Spleen (tissue), 11 donors: ENCODE data around the gene ZNF182. TPM values are rescaled to one million over a fixed set of nuclear protein-coding genes. Genes with fewer than 3 reads are reported as not detected.
"Not testable (repeated sequence)": the region's sequence is repeated elsewhere in the genome, so short reads cannot be mapped to it uniquely, and the experiment has no call there.

Experiments
- DNase-seq: peaks from one replicate; pipeline ENCODE4 v3.0.0-alpha.2; 2020
- H3K27ac ChIP-seq, 8 donors: fragments of 200-600 bp; sonication (generic) in 7 of 8; 1 replicate in 4 of 8; 2 replicates in 4 of 8; pipeline versions ENCODE4 v1.5.0 to v1.8.0; 2016 to 2021; ENCODE audit warnings: inconsistent platforms in 4 of 8, mild to moderate bottlenecking in 4 of 8, moderate library complexity in 1 of 8
- H3K27me3 ChIP-seq, 7 donors: fragments of 200-600 bp; sonication (generic) in 6 of 7; replicated peaks in 1 of 7; 1 replicate in 4 of 7; 2 replicates in 3 of 7; pipeline versions ENCODE4 v1.5.0 to v1.8.0; 2016 to 2021; ENCODE audit warnings: inconsistent platforms in 3 of 7, mild to moderate bottlenecking in 1 of 7
- H3K36me3 ChIP-seq, 6 donors: fragments of 200-600 bp; sonication (generic) in 5 of 6; 1 replicate in 4 of 6; 2 replicates in 2 of 6; pipeline versions ENCODE4 v1.5.0 to v1.8.0; 2016 to 2021; ENCODE audit warnings: inconsistent platforms in 2 of 6
- H3K4me1 ChIP-seq, 6 donors: fragments of 200-600 bp; sonication (generic) in 5 of 6; 1 replicate in 3 of 6; 2 replicates in 3 of 6; pipeline versions ENCODE4 v1.5.0 to v1.8.0; 2016 to 2021; ENCODE audit warnings: inconsistent platforms in 3 of 6
- H3K4me3 ChIP-seq, 8 donors: fragments of 200-600 bp; sonication (generic) in 7 of 8; 1 replicate in 4 of 8; 2 replicates in 4 of 8; pipeline versions ENCODE4 v1.5.0 to v1.8.0; 2016 to 2021; ENCODE audit warnings: inconsistent platforms in 4 of 8, mild to moderate bottlenecking in 4 of 8, moderate library complexity in 2 of 8
- H3K9me3 ChIP-seq, 8 donors: fragments of 200-600 bp; sonication (generic) in 7 of 8; 1 replicate in 4 of 8; 2 replicates in 4 of 8; pipeline versions ENCODE4 v1.5.0 to v1.8.0; 2016 to 2021; ENCODE audit warnings: inconsistent platforms in 4 of 8
- POLR2A ChIP-seq, 3 donors: fragments of 450-650 bp; IDR thresholded peaks; one replicate each; pipeline ENCODE4 v1.5.1; 2017; ENCODE audit warnings: antibody characterized with exemption in 3 of 3, mild to moderate bottlenecking in 1 of 3
- POLR2AphosphoS5 ChIP-seq, 3 donors: sonication (generic); formaldehyde crosslinking; IDR thresholded peaks; one replicate each; pipeline ENCODE4 v1.5.1; 2017; ENCODE audit warnings: antibody characterized with exemption in 3 of 3
- WGBS, 5 donors: extraction: QIAGEN DNeasy Blood & Tissue Kit in 3 of 5; methylation state at CpG; one replicate each; pipeline versions ENCODE4 v1.1.5 to v1.1.7; 2013 to 2018; 5-methylcytosine and 5-hydroxymethylcytosine counted together
- intact Hi-C: fragments of 100-400 bp; cut with DNase I; formaldehyde crosslinking; loops from one replicate; pipeline ENCODE4 v1.15.0; 2023; ENCODE audit warnings: low total_unique reads
- polyA plus RNA-seq, 3 donors: library from polyadenylated mRNA; stranded (reverse); fragments of 200-250 nt; gene quantifications; one replicate each; pipeline ENCODE4 v1.2.1, GENCODE V29; 2013
- total RNA-seq, 7 donors: library from RNA; depleted of rRNA in 3 of 7; stranded (reverse); fragments of >200 nt in 3 of 7; fragmentation: NEBNext Ultra II Directional in 4 of 7; extraction: Animal tissue kit (Norgen Biotek cat#: 25700) in 4 of 7; gene quantifications; one replicate each; pipeline versions ENCODE4 v1.1.0 to v1.2.1, GENCODE V29; 2016 to 2021
- TF ChIP-seq, protein P1 (sequence below), 11 experiments: fragments of 200-600 bp in 7 of 11; fragments of 450-650 bp in 4 of 11; sonication (generic) in 4 of 11; IDR thresholded peaks in 8 of 11; conservative IDR thresholded peaks in 3 of 11; 1 replicate in 7 of 11; 2 replicates in 4 of 11; pipeline versions ENCODE4 v1.4.0 to v1.8.0; 2016 to 2021; ENCODE audit warnings: antibody characterized with exemption in 11 of 11, inconsistent platforms in 4 of 11, mild to moderate bottlenecking in 1 of 11
- donor health status: healthy with polysubstance abuse.
- donor health status: DM: no; HTN: no; CAD: no; lungs with moderate emphysema.
- donor health status: DM: no; HTN: no; CAD: no.
- donor health status: Bipolar disorder and iron deficiency.
- donor health status: healthy.
- donor health status: DM: no; HTN: no; CAD: no.
- donor health status: DM: yes; HTN: yes; CAD: no.

The ZNF182 gene
- total and polyA plus RNA-seq, 10 donors = 4.8 to 13.7 (median 7.6) TPM

DNA sequence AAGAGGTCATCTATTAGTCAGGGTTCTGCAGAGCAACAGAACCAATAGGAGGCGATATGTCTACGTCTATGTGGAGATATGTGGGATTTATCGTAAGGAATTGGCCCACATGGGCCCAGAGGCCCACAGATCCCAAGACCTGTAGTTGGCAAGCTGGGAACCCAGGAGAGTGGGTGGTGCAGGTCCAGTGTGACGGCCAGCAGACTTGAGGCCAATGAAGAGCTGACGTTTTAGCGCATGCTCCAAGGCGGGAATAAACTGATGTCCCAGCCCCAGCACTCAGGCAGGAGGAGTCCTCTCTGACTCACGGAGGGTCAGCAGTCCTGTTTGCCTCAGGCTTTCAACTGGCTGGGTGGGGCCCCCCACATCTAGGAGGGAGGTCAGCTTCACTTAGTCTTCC is 24.3 kb upstream of the ZNF182 start:
- H3K27ac ChIP-seq = no peak overlapping the region
- no peak for DNase-seq
- no peaks in the 10 kb centered on the region for H3K36me3 ChIP-seq
- no peaks in the 10 kb centered on the region for H3K9me3 ChIP-seq
- peaks cover 0 to 5% (median 0%) of the 10 kb centered on the region in 7 donors for H3K27me3 ChIP-seq
- H3K4me1 ChIP-seq = peaks cover 0 to 14% (median 0%) of the 10 kb centered on the region in 6 donors
- intact Hi-C loops = loop anchor here (10.0 kb wide), 1 partner anchor 193 kb away; the partner anchor contains the start of gene ZNF81
- TF ChIP-seq POLR2AphosphoS5 (IDR thresholded peaks at IDR 0.05) (no peak), POLR2A (IDR thresholded peaks at IDR 0.05) (no peak)
- TF ChIP-seq, protein P1, sequence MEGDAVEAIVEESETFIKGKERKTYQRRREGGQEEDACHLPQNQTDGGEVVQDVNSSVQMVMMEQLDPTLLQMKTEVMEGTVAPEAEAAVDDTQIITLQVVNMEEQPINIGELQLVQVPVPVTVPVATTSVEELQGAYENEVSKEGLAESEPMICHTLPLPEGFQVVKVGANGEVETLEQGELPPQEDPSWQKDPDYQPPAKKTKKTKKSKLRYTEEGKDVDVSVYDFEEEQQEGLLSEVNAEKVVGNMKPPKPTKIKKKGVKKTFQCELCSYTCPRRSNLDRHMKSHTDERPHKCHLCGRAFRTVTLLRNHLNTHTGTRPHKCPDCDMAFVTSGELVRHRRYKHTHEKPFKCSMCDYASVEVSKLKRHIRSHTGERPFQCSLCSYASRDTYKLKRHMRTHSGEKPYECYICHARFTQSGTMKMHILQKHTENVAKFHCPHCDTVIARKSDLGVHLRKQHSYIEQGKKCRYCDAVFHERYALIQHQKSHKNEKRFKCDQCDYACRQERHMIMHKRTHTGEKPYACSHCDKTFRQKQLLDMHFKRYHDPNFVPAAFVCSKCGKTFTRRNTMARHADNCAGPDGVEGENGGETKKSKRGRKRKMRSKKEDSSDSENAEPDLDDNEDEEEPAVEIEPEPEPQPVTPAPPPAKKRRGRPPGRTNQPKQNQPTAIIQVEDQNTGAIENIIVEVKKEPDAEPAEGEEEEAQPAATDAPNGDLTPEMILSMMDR (IDR thresholded peaks at IDR 0.05 in 8 of 11, conservative IDR thresholded peaks at IDR 0.05 in 3 of 11) = no peak
- no peak overlapping the region for H3K4me3 ChIP-seq
- WGBS, 5 donors = 86 to 94% (median 88%) methylated on average over 3 to 8 of the region's 8 CpGs

- not testable (repeated sequence) for H3K9me3 ChIP-seq, DNase-seq, H3K4me3 ChIP-seq, H3K27me3 ChIP-seq, H3K27ac ChIP-seq, H3K36me3 ChIP-seq
- 74 to 89% (median 85%) methylated on average over 3 to 4 of the region's 4 CpGs for WGBS, 5 donors
- intact Hi-C loops = loop anchor here (10.0 kb wide), 1 partner anchor 193 kb away; the partner anchor contains the start of gene ZNF81
- H3K4me1 ChIP-seq = peaks cover 0 to 14% (median 0%) of the 10 kb centered on the region in 6 donors
These were observed 23.8 kb upstream of the ZNF182 start for GRCh38 chrX:48027545-48027944.

DNA sequence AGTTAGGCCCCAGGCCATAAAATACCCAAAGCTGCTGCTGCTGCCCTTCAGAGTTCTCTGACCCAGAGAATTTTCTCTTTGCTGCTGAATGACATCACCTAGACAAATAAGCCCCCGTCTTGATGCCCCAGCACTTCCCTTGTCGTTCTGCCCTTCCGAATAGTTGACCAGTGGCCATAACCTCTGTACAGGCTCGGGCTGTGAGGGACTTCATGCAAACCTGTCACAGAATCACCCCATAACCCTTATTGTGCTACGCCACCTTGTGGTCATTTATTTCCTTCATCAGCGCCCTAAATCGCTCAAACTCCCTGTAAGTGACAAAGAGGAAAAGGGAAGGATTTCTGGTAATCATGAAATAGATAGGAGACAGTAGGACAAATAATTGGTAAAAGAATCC is 21.8 kb upstream of the ZNF182 start:
- H3K4me1 ChIP-seq = peaks cover 0 to 20% (median 0%) of the 10 kb centered on the region in 6 donors
- peak overlapping the region in 1 of 8 donors; percentile 21 for H3K27ac ChIP-seq
- H3K36me3 ChIP-seq = no peaks in the 10 kb centered on the region
- TF ChIP-seq POLR2AphosphoS5 (IDR thresholded peaks at IDR 0.05) (no peak), POLR2A (IDR thresholded peaks at IDR 0.05) (no peak)
- TF ChIP-seq, protein P1 (IDR thresholded peaks at IDR 0.05 in 8 of 11, conservative IDR thresholded peaks at IDR 0.05 in 3 of 11) = peak; percentile 41 to 74 (median 62)
- H3K9me3 ChIP-seq = peaks cover 0 to 8% (median 0%) of the 10 kb centered on the region in 8 donors
- no peak for DNase-seq
- WGBS, 5 donors = 0 to 11% (median 2%) methylated on average over 6 to 7 of the region's 7 CpGs
- intact Hi-C loops = loop anchor here (10.0 kb wide), 1 partner anchor 191 kb away; the partner anchor contains the start of gene ZNF81
- H3K4me3 ChIP-seq = no peak overlapping the region
- peaks cover 0 to 5% (median 0%) of the 10 kb centered on the region in 7 donors for H3K27me3 ChIP-seq

DNA sequence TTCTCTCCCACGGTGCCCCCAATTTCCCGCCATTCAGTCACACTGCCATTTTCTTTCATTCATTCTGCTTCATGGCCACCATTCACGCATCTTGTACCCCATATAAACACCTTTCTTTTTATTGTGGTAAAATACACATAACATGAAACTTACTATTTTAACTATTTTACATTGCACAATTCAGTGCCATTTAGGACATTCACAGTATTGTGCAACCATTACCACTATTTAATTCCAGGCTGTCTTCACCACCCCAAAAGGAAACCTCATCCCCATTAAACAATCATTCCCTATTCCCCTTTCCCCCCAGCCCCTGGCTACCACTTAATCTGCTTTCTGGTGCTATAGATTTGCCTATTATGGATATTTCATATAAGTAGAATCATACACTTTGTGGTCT is 18.9 kb upstream of the ZNF182 start:
- no peak for TF ChIP-seq POLR2AphosphoS5 (IDR thresholded peaks at IDR 0.05)
- TF ChIP-seq, protein P1 (IDR thresholded peaks at IDR 0.05 in 8 of 11, conservative IDR thresholded peaks at IDR 0.05 in 3 of 11) = no peak
- no peak for TF ChIP-seq POLR2A (IDR thresholded peaks at IDR 0.05)
- no peak overlapping the region for H3K27ac ChIP-seq
- H3K4me3 ChIP-seq = no peak overlapping the region
- H3K36me3 ChIP-seq = no peaks in the 10 kb centered on the region
- no peak for DNase-seq
- peaks cover 0 to 8% (median 0%) of the 10 kb centered on the region in 8 donors for H3K9me3 ChIP-seq
- peaks cover 0 to 20% (median 0%) of the 10 kb centered on the region in 6 donors for H3K4me1 ChIP-seq
- H3K27me3 ChIP-seq = peaks cover 0 to 5% (median 0%) of the 10 kb centered on the region in 7 donors
- 77 to 94% (median 89%) methylated on average over 3 of the region's 3 CpGs for WGBS, 5 donors
- intact Hi-C loops = loop anchor here (10.0 kb wide), 1 partner anchor 188 kb away; the partner anchor contains the start of gene ZNF81
